H1 (cell line): ENCODE results near the gene SPOCD1. TPM values are rescaled to one million over a fixed set of nuclear protein-coding genes. Genes with fewer than 3 reads are reported as not detected.

Experiments
- BACH1 ChIP-seq: IDR thresholded peaks from 2 replicates; pipeline ENCODE4 v1.6.1; 2012; ENCODE audit warnings: low read length, improper control_type of control experiment
- EP300 ChIP-seq, 2 experiments: IDR thresholded peaks; 1 replicate in 1 of 2; 2 replicates in 1 of 2; pipeline ENCODE4 v1.6.1; 2011 to 2012; ENCODE audit warnings: low read depth in 2 of 2, low read length in 2 of 2, mild to moderate bottlenecking in 2 of 2, borderline replicate concordance in 1 of 2, inconsistent platforms in 1 of 2, moderate library complexity in 1 of 2
- NANOG ChIP-seq: IDR thresholded peaks from 2 replicates; pipeline ENCODE4 v1.6.1; 2011; ENCODE audit warnings: low read length, low read depth, mild to moderate bottlenecking, inconsistent platforms; ENCODE audit not compliant: insufficient read depth, poor library complexity, severe bottlenecking
- SP2 ChIP-seq: IDR thresholded peaks from 2 replicates; pipeline ENCODE4 v1.6.1; 2012; ENCODE audit warnings: mild to moderate bottlenecking, low read length, inconsistent platforms
- SRF ChIP-seq: IDR thresholded peaks from 2 replicates; pipeline ENCODE4 v1.6.1; 2011; ENCODE audit warnings: mild to moderate bottlenecking, low read depth, low read length, moderate library complexity
- polyA plus RNA-seq, 7 experiments: library from polyadenylated mRNA; depleted of rRNA in 3 of 7; stranded (reverse) in 5 of 7; unstranded in 2 of 7; fragments of >200 nt in 5 of 7; fragments of 200-250 nt in 2 of 7; gene quantifications; 1 replicate in 5 of 7; 2 replicates in 1 of 7; 4 replicates in 1 of 7; pipeline versions ENCODE4 v1.2.1 to v1.2.3, GENCODE V29; 2011 to 2013; ENCODE audit warnings: missing spikeins in 2 of 7, mixed read lengths in 2 of 7
- total RNA-seq: library from RNA; stranded (reverse); fragmentation: NEBNext Ultra II Directional; extraction: Animal tissue kit (Norgen Biotek cat#: 25700); gene quantifications from 2 replicates; pipeline ENCODE4 v1.2.1, GENCODE V29; 2021
- TF ChIP-seq, protein P1 (sequence below), 3 experiments: IDR thresholded peaks; 1 replicate in 2 of 3; 2 replicates in 1 of 3; pipeline versions ENCODE4 v1.5.1 to v1.6.1; 2011; ENCODE audit warnings: low read length in 3 of 3, mild to moderate bottlenecking in 3 of 3, inconsistent platforms in 2 of 3, low read depth in 1 of 3, moderate library complexity in 1 of 3; ENCODE audit not compliant: insufficient read depth in 1 of 3; ENCODE audit errors: control extremely low read depth in 1 of 3

Gene SPOCD1
- total and polyA plus RNA-seq, 2 of the 8 experiments (the other 6 are each of a cell fraction or from before 2014, with no cell fraction given), result 1.8 to 2.9 TPM

DNA sequence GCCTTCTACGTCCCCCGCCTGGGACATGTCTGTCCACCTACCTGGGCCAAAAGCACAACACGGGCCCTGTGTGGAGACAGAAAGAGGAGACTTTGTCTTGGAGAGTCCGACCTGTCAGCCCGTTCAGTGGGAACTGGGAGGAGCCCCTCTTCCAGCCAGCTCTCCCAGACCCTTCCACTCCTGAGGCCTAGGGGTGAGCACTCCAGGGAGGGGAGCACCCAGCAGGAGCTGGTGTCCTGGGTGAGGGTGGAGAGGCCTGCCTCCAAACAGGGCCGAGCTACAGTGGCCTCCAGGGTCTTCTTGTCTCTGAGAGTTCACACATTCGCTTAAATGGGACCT lies 546 bp downstream of the SPOCD1 start (continued):
- no peak for TF ChIP-seq NANOG
- no peak for TF ChIP-seq SP2
- TF ChIP-seq BACH1, result no peak
- TF ChIP-seq, protein P1, sequence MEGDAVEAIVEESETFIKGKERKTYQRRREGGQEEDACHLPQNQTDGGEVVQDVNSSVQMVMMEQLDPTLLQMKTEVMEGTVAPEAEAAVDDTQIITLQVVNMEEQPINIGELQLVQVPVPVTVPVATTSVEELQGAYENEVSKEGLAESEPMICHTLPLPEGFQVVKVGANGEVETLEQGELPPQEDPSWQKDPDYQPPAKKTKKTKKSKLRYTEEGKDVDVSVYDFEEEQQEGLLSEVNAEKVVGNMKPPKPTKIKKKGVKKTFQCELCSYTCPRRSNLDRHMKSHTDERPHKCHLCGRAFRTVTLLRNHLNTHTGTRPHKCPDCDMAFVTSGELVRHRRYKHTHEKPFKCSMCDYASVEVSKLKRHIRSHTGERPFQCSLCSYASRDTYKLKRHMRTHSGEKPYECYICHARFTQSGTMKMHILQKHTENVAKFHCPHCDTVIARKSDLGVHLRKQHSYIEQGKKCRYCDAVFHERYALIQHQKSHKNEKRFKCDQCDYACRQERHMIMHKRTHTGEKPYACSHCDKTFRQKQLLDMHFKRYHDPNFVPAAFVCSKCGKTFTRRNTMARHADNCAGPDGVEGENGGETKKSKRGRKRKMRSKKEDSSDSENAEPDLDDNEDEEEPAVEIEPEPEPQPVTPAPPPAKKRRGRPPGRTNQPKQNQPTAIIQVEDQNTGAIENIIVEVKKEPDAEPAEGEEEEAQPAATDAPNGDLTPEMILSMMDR (IDR thresholded peaks at IDR 0.05; ENCODE audit: control extremely low read depth in 1 of 3, insufficient read depth in 1 of 3, low read depth in 1 of 3, low read length in 3 of 3), result no peak
- TF ChIP-seq SRF, result no peak
- no peak for TF ChIP-seq EP300 (IDR thresholded peaks at IDR 0.05; ENCODE audit: borderline replicate concordance in 1 of 2, low read depth in 2 of 2, low read length in 2 of 2)
